RWPE1 (cell line): ENCODE results near the gene PLK2.

Source experiments
- CTCF ChIA-PET: fragments of 350-600 bp; sonication (Branson Sonifier 250); formaldehyde crosslinking; extraction: SDS; loops from one replicate; lab custom pipeline; 2021; lab: Yijun Ruan, JAX
- POLR2A ChIA-PET: fragments of 400-600 bp; formaldehyde crosslinking; extraction: SDS; loops from one replicate; lab custom pipeline; 2020; ENCODE audit warnings: antibody characterized with exemption; ENCODE audit not compliant: low non-redundant PET; lab: Yijun Ruan, JAX
- DNase-seq: peaks from one replicate; pipeline ENCODE4 v3.0.0; 2012; ENCODE audit warnings: low spot score
- H3K27ac ChIP-seq: fragments of 450-650 bp; 2 replicates; pipeline ENCODE4 v1.5.1; 2017
- CTCF ChIP-seq: fragments of 450-650 bp; conservative IDR thresholded peaks from 2 replicates; pipeline ENCODE4 v1.5.1; 2017; ENCODE audit warnings: low read depth, mild to moderate bottlenecking

PLK2 gene

GRCh38 chr5:58482536-58482935 lies 22.6 kb upstream of the PLK2 start:
- ChIA-PET CTCF (no interaction called here), POLR2A (no interaction called here)
- no peak for TF ChIP-seq CTCF

GRCh38 chr5:58481828-58482227 lies 21.9 kb upstream of the PLK2 start:
- no peak for TF ChIP-seq CTCF
- ChIA-PET CTCF (no interaction called here), POLR2A (no interaction called here)
- no peak overlapping the region for H3K27ac ChIP-seq
- no peak for DNase-seq

More at GRCh38 chr5:58482536-58482935, 22.6 kb upstream of the PLK2 start:
- no peak for DNase-seq
- H3K27ac ChIP-seq, result no peak overlapping the region

GRCh38 chr5:58481066-58481676 lies 21.3 kb upstream of the PLK2 start:
- ChIA-PET POLR2A (no interaction called here), CTCF (no interaction called here)
- TF ChIP-seq CTCF, result no peak
- DNase-seq, result no peak
- no peak overlapping the region for H3K27ac ChIP-seq

GRCh38 chr5:58477760-58478376 lies 18.0 kb upstream of the PLK2 start:
- no peak for DNase-seq
- no peak for TF ChIP-seq CTCF
- POLR2A ChIA-PET, result no interaction called here
- no peak overlapping the region for H3K27ac ChIP-seq
- CTCF ChIA-PET, result interaction anchor here (0.6 to 1.0 kb wide), 3 partner anchors 372 to 1043 kb away, joined by 3 to 7 read pairs (median 3); no protein-coding TSS in a partner anchor

- DNase-seq, result no peak
- ChIA-PET CTCF (no interaction called here), POLR2A (no interaction called here)
- no peak for TF ChIP-seq CTCF
- no peak overlapping the region for H3K27ac ChIP-seq
Observed at GRCh38 chr5:58475404-58475803, 15.5 kb upstream of the PLK2 start.

GRCh38 chr5:58469896-58470295 lies 10.0 kb upstream of the PLK2 start:
- no peak for TF ChIP-seq CTCF

More at GRCh38 chr5:58469896-58470295, 10.0 kb upstream of the PLK2 start:
- CTCF ChIA-PET, result interaction anchor here (0.7 to 0.9 kb wide), 2 partner anchors 1096 to 1223 kb away, joined by 3 to 6 read pairs; no protein-coding TSS in a partner anchor
- H3K27ac ChIP-seq, result no peak overlapping the region
- DNase-seq, result no peak
- POLR2A ChIA-PET, result no interaction called here
